HFFc6 (cell line): ENCODE data around the gene KRT10. TPM values are rescaled to one million over a fixed set of nuclear protein-coding genes. Genes with fewer than 3 reads are reported as not detected.

Experiments
- DNase-seq: peaks from one replicate; pipeline ENCODE4 v3.0.0-alpha.2; 2018
- H3K27ac Mint-ChIP-seq: 2 replicates; pipeline ENCODE4 v1.8.0; 2020; ENCODE audit warnings: mild to moderate bottlenecking, mixed read lengths
- H3K27me3 Mint-ChIP-seq: 2 replicates; pipeline ENCODE4 v1.8.0; 2021; ENCODE audit warnings: mild to moderate bottlenecking, moderate library complexity, mixed read lengths; ENCODE audit not compliant: insufficient read depth
- H3K36me3 Mint-ChIP-seq: 2 replicates; pipeline ENCODE4 v1.8.0; 2021; ENCODE audit warnings: low read depth, mixed read lengths
- H3K4me1 Mint-ChIP-seq: 2 replicates; pipeline ENCODE4 v1.8.0; 2020; ENCODE audit warnings: low read depth, mixed read lengths
- H3K4me3 Mint-ChIP-seq: 2 replicates; pipeline ENCODE4 v1.8.0; 2020; ENCODE audit warnings: mild to moderate bottlenecking, moderate library complexity, mixed read lengths
- H3K9me3 Mint-ChIP-seq: 2 replicates; pipeline ENCODE4 v1.8.0; 2020; ENCODE audit warnings: mild to moderate bottlenecking, mixed read lengths
- CTCF ChIP-seq: fragments of 200-600 bp; sonication (generic); IDR thresholded peaks from 2 replicates; pipeline ENCODE4 v1.5.0; 2021; ENCODE audit warnings: antibody characterized with exemption, mild to moderate bottlenecking
- total RNA-seq, 6 experiments: library from RNA; stranded (reverse); fragmentation: NEBNext Ultra II Directional; extraction: Animal tissue kit (Norgen Biotek cat#: 25700); gene quantifications; 2 replicates in 1 of 6; 3 replicates in 5 of 6; pipeline ENCODE4 v1.2.3, GENCODE V29; 2021

The KRT10 gene
- total RNA-seq, 6 experiments from 2014 or later: 61.4 to 71.0 (median 65.3) TPM

- no peak for DNase-seq
- Mint-ChIP-seq H3K4me3 (no peak overlapping the region), H3K27me3 (peaks cover 35% of the 10 kb centered on the region), H3K36me3 (no peaks in the 10 kb centered on the region), H3K9me3 (no peaks in the 10 kb centered on the region), H3K27ac (no peak overlapping the region), H3K4me1 (no peaks in the 10 kb centered on the region)
- TF ChIP-seq CTCF: no peak
Observed at GRCh38 chr17:40779181-40779909, 43.1 kb downstream of the KRT10 start.

- H3K27ac Mint-ChIP-seq: no peak overlapping the region
- no peak for DNase-seq
- no peaks in the 10 kb centered on the region for H3K4me1 Mint-ChIP-seq
- H3K36me3 Mint-ChIP-seq: no peaks in the 10 kb centered on the region
- H3K4me3 Mint-ChIP-seq: no peak overlapping the region
- no peak for TF ChIP-seq CTCF
- no peaks in the 10 kb centered on the region for H3K9me3 Mint-ChIP-seq
- peaks cover 34% of the 10 kb centered on the region for H3K27me3 Mint-ChIP-seq
Observed at GRCh38 chr17:40778461-40778860, 44.0 kb downstream of the KRT10 start.

- no peaks in the 10 kb centered on the region for H3K9me3 Mint-ChIP-seq
- H3K27me3 Mint-ChIP-seq: peaks cover 30% of the 10 kb centered on the region
- no peaks in the 10 kb centered on the region for H3K36me3 Mint-ChIP-seq
- no peak for DNase-seq
- no peak for TF ChIP-seq CTCF
- no peak overlapping the region for H3K4me3 Mint-ChIP-seq
- H3K4me1 Mint-ChIP-seq: no peaks in the 10 kb centered on the region
- H3K27ac Mint-ChIP-seq: no peak overlapping the region
Observed at GRCh38 chr17:40777971-40778370, 44.4 kb downstream of the KRT10 start.

- no peak for DNase-seq
- Mint-ChIP-seq H3K4me1 (no peaks in the 10 kb centered on the region), H3K36me3 (no peaks in the 10 kb centered on the region), H3K9me3 (no peaks in the 10 kb centered on the region), H3K27ac (no peak overlapping the region), H3K4me3 (no peak overlapping the region), H3K27me3 (peaks cover 33% of the 10 kb centered on the region)
- no peak for TF ChIP-seq CTCF
Observed at GRCh38 chr17:40777459-40777858, 45.0 kb downstream of the KRT10 start.

GRCh38 chr17:40775945-40776344 lies 46.5 kb downstream of the KRT10 start:
- H3K4me1 Mint-ChIP-seq: no peaks in the 10 kb centered on the region
- H3K27me3 Mint-ChIP-seq: peaks cover 29% of the 10 kb centered on the region
- no peak overlapping the region for H3K4me3 Mint-ChIP-seq
- no peaks in the 10 kb centered on the region for H3K36me3 Mint-ChIP-seq
- TF ChIP-seq CTCF: no peak
- no peak for DNase-seq
- no peaks in the 10 kb centered on the region for H3K9me3 Mint-ChIP-seq
- H3K27ac Mint-ChIP-seq: no peak overlapping the region
